Embryonic facial prominence (tissue), 1 donor: ENCODE results near the gene SDK2.

Experiments used
- DNase-seq: peaks from one replicate; pipeline ENCODE4 v3.0.0-alpha.2; 2016; ENCODE audit errors: extremely low spot score

The SDK2 gene

DNA sequence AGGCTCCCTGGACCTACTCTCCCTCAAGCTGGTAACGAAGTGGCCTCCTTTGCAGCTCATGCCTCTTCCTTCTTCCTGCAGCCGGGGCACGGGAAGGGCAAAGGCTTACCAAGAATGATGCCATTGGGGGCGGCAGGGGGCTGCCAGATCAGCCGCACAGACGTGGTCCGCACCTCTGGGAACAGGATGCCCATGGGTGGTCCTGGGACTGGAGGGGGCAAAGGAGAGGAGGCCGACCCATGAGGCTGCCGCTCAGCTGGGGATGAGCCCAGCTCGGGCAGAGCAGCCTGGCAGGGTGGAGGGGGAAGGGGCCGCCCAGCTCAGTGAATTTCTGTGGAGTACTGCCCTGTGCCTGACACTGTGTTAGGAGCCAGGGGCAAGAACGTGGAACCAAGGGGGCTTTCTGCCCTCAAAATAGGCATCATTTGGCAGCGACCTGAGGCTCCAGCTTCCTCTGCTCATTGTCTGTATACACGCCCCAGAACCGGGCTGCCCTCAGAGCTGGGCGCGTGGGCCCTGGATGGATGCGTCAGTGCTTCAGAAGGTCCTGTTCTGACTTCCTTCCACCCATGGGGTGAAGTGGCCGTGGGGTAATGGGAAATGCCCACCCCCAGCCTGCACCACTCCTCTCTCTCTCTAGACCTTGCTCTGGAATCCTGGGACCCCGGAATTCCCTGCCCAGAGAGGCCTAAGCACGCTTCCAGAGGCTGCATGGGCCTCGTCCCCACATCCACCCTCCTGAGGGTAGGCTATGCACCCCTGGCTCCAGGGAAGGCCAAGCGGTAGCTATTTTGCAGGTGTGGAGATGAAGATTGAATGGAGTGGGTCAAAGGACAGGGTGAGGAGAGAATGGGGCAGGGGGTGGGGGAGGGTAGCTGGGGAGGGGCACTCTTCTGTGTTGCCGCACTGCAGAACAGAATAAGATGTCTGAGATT, 252.6 kb downstream of the SDK2 start:
- DNase-seq: no peak

DNA sequence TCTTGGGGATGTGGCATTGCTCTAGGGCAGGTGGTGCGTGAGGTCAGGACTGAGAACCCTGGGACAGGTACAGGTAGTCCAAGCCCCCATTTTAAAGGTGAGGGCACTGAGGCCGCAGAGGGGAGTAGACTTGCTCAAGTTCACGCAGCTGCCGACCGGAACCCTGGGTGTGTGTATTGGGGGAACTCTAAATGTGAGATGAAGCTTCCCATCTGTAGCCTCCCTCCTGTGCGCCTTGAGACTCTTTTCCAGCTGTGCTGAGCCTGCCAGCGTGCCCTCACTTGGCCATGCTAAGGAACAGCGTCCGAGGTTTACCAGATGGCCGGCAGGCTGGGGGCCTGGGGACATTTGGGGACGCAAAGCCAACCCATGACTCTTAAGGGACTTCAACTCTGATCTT, 253.4 kb downstream of the SDK2 start:
- no peak for DNase-seq

DNA sequence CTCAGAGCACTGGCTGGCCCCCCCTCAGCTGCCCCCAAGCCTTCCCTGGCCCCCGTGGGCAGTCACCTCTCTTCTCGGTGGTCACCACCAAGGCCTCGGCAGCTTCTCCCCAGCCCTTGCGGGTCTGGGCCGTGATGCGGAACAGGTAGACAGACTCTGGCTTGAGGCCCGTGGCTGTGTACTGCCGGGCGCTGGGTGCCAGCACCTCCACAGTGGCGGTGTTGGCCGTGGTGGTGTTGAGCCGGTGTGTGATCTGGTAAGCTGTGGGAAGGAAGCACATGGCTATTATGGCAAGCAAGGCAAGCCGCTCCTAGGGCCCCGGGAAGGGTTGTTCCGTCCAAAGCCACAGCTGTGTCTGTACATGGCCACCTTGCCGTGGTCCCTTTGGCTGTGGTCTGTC, 254.0 kb downstream of the SDK2 start:
- DNase-seq: no peak

DNA sequence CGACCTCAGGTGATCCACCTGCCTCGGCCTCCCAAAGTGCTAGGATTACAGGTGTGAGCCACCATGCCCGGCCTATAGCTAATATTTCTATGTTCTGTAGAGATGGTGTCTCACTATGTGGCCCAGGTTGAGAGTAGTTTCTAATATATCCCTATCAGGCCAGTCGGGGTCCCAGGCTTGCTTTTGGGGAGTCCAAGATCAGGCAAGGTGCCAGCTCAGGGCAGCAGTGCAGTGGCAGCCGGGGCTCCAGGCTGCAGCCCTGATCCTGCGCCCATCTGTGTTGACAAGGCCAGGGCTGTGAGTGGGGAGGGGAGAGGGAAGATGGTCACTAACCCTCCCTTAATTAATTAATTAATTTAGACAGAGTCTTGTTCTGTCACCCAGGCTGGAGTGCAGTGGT, 254.8 kb downstream of the SDK2 start:
- no peak for DNase-seq

DNA sequence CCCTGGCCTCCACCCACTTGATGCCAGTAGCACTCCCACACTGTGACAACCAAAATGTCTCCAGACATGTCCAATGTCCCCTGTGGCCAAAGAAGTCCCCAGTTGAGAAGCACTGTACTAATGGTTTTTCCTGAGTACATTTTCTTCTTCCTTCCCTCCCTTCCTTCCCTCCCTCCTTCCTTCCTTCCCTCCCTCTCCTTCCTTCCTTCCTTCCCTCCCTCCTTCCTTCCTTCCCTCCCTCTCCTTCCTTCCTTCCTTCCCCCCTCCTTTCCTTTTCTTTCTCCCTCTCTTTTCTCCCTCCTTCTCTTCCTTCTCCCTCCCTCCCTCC, 255.7 kb downstream of the SDK2 start:
- no peak for DNase-seq

DNA sequence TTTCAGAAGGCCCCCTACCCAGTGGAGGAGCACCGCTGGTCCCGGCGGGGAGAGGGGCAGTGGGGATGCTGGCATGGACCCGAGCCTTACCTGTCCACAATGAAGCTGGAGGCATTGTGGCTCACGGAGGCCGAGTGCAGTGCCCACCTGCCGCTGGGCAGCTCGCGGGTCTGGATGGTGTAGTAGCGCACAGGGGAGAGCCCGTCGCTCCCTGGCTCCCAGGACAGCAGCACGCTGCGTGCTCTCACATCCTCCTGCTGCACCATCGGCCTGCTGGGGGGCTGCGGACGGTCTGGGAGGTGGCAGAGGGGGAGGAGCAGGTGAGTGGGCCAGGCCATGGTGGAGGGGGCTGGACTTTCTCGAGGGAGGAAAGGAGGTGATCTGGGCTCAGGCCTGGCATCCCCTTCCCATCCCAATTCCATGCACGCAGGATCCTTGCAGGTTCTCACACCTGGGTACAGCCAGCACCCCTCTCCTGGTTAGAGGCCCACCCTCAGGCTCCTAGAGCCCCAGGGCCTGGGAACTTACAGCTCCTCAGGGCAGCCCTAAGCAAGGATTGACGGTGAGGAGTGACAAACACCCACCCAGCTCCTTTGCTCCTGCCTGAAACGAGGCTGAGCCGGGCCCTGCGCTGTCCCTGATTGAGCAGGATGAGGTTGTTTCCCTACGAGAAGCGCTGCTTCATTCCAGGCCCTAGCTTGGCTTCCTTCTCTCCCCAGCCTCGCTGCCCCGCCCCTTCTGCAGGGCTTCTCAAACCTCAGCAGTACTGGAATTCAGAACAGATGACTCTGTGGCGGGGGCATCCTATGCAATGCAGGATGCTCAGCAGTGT, 256.3 kb downstream of the SDK2 start:
- no peak for DNase-seq

DNA sequence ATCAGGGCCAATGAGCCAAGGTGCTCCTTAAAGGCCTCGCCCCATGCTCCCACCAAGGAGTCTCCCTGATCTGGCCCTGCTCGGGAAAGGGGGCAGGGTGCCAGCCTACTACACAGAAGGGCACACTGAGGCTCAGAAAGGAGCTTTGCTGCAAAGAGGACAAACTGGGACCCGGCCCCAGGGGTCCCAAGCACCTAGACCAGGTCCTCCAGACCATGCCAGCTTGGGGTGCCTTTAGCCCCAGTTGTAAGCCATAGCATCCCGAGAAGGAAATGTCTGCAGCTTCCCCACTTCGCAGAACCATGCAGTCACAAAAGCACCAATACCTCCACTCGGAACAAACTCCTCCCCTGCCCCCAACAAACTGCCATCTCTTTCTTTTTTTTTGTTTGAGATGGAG, 257.7 kb downstream of the SDK2 start:
- no peak for DNase-seq

DNA sequence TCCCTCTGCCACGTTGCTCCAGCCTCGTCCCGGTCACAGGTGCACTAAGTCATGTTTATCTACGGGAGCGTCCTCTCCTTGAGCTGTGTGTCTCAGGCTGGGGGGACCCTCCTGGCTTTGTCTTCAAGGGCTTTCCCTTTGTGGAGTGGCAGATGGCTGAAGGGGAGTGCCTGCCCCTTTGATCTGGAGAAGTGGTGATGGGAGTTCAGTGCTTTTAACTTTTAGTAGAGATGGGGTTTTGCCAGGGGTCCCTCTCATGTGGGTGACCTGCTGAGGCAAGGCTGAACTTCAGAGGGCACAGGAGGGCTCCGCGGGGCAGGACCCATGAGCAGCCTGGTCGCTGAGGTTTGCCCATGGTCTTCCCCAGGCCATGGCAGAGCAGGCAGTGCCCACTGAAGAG, 259.3 kb downstream of the SDK2 start:
- no peak for DNase-seq

DNA sequence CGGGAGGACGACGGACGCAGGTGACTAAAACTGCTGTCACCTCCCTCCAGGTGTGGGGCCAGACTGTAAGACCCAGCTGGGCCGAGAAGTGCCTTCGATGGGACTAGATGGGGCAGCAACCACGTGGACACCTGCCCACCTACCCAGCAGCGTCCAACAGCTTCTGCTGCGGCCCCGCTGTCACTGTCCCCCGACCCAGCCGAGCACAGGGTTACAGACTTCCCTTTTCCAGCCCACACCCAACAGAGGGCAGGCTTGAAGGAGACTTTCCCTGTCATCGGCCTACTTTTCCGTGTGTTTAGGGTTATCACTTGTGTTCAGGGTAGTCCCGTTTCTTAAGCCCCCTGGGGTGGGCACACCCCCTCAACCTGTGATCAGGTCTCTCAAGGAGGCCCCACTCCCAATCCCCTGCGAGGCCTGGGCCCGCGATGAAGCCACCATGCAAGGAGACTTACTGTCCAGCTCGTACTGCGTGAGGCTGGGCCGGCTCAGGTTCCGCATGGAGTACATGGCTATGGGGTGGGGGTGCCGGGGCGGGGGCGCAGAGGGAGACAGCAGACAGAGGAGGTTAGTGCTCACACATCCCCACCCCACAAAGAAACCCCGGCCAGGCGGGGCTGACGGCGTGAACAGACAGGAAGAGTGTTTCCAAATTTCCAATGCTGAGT, 263.7 kb downstream of the SDK2 start:
- DNase-seq: no peak

DNA sequence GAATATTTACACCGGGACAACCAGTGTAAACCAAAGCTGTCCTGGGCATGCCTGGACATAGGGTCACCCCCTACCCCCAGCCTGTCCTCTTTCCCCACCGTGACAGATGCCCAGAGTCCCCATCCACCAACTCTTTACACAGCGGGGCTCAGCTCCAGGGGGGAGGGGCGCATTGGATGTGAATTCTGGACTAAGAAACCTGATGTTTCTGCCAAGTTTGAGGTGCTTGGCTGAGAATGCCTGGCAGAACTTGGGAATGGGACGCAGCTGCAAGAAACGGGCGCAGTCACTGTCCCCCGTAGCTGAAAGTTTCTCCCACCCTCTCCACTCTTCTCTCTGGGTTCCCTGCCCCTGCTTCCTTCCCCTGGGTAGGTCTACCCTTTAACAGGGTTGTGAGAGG, 264.4 kb downstream of the SDK2 start:
- DNase-seq: no peak

DNA sequence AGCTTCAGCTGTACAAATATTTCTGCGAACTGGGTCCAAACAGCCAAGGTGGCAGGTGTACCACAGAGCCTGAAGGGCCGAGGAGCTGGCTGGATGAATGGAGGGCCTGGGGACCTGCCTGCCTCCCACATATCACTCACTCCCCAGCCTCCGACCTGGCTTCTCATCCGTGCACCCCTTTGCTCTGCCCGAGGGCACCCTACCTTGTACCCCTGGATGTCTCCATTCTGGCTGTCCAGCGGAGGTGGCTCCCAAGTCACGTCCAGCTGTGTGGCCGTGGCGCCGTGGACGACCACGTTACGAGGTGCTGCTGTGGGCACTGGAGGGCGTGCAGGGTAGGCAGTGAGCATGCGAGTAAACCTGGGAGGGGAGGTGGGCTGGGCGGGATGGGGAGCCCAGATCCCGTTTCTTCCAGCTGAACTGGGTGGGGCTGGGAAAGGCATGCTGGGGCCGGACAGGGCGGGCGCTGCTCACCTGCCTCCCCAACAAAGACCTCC, 265.2 kb downstream of the SDK2 start:
- no peak for DNase-seq

DNA sequence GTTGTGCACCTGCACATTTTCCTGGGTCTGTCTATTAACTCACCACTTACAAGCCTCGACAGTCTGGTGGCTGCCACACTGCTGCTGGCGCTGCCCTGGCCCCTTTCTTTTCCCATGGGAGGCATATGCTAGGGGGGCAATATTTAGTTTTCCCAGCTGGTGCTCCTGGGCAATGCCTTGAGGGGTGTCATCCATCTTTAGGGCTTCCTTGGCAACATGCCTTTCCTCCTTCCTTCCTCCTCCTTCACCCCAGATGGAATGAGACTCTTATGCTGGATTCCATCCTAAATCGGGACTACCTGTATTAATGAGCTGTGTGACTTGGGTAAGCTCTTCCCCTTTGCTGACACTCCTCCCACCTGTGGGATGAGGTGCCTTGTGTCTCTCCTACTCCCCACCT, 267.6 kb downstream of the SDK2 start:
- no peak for DNase-seq

DNA sequence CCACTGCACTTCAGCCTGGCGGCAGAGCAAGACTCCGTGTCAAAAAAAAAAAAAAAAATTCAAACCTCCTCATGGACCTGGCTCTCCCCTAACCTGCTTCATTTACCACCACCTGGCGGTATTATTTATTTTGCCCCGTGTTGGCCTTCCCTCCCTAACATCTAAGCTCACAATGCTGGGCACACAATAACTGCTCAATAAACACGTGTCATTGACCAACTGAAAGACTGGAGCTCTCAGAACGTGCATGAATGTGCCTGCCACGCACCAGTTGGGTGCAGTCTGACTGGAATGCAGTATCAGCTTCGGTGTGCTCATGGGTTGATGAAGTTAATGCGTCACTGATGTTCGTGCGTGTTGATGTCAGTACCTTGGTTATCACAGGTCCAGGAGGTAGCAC, 268.1 kb downstream of the SDK2 start:
- no peak for DNase-seq

DNA sequence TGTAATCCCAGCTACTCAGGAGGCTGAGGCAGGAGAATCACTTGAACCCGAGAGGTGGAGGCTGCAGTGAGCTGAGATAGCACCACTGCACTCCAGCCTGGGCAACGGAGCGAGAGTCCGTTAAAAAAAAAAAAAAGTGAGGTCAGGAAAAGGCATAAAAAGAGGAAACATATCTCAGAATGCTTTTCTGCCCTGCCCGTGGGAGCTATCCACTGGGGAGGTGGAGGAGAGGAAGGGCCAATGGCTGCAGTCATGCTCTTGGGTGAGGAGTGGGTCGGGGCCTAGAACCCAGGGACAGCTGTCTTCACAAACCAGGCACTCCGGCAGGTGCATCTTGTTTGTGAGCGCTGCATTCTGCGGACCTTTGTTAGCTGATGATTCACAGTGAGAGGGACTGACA, 272.4 kb downstream of the SDK2 start:
- no peak for DNase-seq

DNA sequence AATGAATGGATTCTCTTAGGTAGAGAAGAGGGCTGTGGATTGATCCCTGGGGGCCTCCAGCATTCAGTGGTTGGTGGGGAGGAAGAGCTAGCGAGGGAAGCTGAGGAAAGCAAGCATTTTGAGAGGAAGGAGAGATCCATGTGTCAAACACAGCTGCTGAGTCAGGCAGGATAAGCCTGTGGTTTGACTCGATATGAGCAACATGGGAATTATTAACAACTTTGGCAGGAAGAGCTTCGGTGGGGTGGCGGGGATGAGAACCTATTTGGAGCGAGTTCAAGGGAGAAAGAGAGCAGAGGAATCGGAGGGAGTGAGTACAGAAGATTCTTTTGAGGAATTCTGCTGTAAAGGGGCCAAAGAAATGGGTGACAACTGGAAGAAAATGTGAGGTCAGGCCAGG, 273.0 kb downstream of the SDK2 start:
- DNase-seq: no peak

DNA sequence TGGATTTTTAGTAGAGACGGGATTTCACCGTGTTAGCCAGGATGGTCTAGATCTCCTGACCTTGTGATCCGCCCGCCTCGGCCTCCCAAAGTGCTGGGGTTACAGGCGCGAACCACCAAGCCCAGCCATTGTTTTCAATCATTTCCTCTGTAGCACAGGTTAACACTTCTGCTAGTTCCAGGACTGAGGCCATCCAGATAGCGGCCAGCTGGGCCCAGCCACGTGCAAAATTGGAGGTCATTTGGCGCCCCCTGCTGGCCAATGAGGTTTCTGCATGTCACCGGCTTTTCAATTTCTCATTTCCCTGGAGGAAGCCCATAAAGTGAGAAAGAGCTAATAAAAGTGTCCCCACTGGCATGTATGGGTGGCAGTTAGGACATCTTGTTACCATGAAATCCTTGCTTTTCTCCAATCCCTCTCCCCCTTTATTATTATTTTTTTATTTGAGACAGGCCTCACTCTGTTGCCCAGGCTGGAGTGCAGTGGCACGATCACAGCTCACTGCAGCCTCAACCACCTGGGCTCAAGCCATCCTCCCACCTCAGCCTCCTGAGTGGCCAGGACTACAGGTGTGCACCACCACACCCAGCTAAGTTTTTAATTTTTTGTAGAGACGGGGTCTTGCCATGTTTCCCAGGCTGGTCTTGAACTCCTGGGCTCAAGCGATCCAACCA, 274.3 kb downstream of the SDK2 start:
- peak; percentile 52 for DNase-seq

DNA sequence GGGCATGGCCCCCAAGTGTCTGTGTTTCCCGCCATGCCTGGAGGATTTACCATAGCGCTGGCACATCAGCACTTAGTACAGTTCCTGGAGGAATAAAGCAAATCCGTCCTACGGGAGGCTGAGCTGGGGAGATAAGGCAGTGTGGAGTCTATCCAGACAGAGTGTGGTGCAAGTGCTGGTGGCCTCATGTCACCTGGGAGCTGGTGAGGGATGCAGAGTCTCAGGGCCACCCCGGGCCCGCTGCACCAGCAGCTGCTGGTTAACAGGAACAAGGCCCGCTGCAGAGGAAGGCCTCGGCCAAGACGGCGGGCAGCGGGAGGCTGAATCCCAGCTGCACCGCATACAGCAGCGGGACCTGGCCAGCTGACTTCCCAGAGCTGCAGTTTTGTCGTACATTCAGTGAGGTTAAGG, 275.1 kb downstream of the SDK2 start:
- no peak for DNase-seq

DNA sequence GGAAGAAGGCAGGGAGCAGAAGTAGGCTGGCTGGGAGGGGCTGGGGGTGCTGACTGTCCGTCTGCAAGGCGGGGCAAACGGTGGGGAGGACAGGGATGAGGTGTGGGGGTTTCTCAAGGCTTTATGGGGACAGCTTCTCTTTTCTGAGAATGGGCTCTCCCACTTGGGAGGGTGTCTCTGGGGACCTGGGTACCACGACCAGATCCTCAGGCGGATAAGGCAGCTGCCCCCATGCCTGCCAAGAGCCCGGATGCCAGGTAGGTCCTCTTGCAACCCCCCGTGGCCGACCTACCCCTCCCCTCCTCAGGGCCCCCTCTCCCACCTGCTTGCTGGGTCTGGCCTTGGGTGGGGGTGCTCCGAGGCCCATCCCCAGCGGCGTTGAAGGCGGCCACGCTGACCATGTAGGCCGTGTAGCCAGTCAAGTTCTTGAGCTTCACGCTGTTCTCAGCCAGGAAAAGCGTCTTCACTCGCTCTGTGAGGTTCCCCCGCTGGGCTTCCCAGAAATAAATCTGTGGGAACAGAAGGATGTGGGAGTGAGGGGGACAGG, 276.1 kb downstream of the SDK2 start:
- no peak for DNase-seq

DNA sequence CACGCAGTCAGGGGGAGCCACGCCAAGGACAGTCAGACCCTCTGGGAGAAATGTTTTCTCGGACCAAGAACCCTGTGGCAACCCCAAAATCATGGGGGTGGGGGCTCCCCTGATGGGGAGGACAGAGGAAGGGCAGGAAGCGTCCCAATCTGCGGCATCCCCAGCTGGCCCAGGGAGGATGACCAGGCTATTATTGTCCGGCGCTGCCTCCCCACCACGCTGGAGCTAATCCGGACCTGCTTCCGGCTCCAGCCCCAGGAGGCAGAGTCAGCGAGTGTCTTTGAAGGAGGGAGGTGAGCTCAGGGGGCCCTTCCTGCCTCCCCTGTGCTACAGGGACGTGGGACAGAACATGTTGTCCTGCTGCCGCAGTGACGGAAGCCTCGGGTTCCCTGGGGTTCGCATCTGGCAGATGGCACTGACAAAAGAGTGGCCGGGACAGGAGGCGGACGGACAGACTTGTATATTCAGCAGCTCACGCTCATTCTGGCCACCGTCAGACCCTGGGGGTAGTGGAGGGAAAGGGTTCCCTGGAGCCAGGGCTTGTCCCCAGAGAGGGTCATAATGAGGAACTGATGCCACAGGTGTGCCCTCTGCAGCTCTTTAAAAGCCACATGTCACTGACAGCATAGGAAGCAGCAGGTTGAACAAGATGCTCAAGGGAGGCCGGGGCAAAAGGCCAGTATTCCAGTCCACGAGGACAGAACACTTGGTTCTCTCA, 278.2 kb downstream of the SDK2 start:
- no peak for DNase-seq

DNA sequence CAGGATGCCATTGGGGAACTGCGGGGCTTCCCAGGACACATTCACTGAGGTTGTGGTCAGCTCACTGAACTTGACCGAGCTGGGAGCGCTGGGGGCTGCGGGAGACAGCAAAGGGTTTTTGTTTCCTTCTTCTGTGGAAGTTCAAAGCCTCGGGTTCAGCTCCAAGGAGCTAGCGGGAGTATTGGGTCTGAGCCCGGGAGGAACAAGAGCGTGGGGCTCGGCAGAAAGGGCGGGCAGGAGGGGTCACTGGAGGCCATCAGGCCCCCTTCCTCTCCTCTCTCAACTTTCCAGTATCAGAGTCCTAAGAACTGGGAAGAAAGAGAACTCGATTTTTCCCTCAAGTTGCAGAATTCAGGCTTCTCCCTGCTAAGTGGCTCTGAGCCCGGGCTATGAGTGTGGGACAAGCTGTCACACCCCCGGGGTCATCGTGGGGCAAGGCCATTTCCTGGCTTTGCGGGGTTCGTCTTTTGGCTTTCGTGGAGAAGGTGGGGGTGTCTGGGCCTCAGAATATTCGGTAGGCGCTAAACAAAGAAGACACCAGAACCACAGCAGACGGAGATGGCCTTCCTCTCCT, 278.9 kb downstream of the SDK2 start:
- DNase-seq: no peak

DNA sequence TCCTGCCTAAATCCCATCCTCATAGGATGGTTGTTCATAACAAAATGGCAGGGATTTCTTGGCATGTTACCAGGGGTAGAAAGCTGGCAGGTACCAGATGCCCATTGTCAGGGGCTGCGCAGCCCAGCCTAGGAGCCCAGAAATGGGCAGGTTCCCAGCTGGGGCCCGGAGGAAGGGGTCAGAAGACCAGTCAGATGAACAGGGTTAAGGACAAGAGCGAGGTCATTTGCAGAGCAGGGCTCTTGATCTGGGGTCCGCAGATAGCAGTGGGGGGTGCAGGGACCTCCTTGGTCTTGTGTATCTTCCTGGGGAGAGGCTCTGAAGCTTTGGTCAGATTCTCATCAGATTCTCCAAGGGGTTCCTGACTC, 280.1 kb downstream of the SDK2 start:
- no peak for DNase-seq
